ENCODE measurements around the gene OR4C13.
A peak's percentile ranks its signal among the peaks of the same experiment; 100 is the strongest.
"Not testable (repeated sequence)": the region's sequence is repeated elsewhere in the genome, so short reads cannot be mapped to it uniquely, and the experiment has no call there.

The OR4C13 gene

DNA sequence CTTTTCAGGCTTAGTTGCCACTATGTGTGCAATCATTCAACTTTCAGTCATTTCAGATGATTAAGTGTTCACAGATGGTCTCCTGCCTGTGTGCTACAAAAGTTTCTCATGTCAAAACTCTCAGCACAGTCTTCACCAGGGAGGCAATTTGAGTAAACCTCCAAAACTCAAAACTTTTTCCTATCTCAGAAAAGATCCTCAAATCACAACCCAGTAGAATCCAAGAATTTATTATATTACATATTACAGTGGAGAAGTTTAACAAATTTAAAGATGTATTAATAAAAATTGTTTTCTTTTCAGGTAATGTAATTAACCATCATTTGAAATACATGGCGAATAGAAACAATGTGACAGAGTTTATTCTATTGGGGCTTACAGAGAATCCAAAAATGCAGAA lies at the start of gene OR4C13:
TSS of gene OR4C13 (plus strand) at position 301 of the 400 bp plus-strand sequence. CDS start at position 333, 32 bp downstream.
- no peak for DNase-seq

DNA sequence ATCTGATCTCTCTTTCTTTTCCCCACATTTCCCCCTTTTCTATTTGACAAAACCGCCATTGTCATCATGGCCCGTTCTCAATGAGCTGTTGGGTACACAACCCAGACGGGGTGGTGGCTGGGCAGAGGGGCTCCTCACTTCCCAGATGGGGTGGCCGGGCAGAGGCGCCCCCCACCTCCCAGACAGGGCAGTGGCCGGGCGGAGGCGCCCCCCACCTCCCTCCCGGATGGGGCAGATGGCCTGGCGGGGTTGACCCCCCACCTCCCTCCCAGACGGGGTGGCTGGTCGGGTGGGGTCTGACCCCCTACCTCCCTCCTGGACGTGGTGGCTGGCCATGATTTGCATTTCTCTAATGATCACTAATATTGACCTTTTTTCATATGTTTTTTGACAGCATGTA lies 40.7 kb upstream of the OR4C13 start:
- not testable (repeated sequence) for DNase-seq

- DNase-seq = not testable (repeated sequence)
Observed at GRCh38 chr11:49948701-49949100, 3.5 kb upstream of the OR4C13 start.

- DNase-seq = not testable (repeated sequence)
Observed at GRCh38 chr11:49973439-49973838, 21.2 kb downstream of the OR4C13 start.

- DNase-seq = not testable (repeated sequence)
Observed at GRCh38 chr11:49982435-49982834, 30.2 kb downstream of the OR4C13 start, which contains the start of gene OR4C12. TSS of gene OR4C12 (minus strand) at chr11:49982535. CDS start at chr11:49982501, 34 bp downstream.

GRCh38 chr11:49995565-49995964 lies 43.4 kb downstream of the OR4C13 start:
- DNase-seq = peak; percentile 78
